B cell (primary cell): ENCODE results near the gene KRTAP10-2.

Experiments
- EZH2 ChIP-seq: IDR thresholded peaks from 2 replicates; pipeline ENCODE4 v1.6.1; 2012; ENCODE audit warnings: borderline replicate concordance, low read depth, mild to moderate bottlenecking, moderate library complexity, low read length; ENCODE audit not compliant: insufficient read depth, poor library complexity, severe bottlenecking
- TF ChIP-seq, protein P1 (sequence below): fragments of 200-600 bp; IDR thresholded peaks from one replicate; pipeline ENCODE4 v1.8.0; 2022; ENCODE audit warnings: antibody characterized with exemption, mild to moderate bottlenecking

GRCh38 chr21:44585892-44586291 lies 34.6 kb upstream of the KRTAP10-2 start:
- TF ChIP-seq, protein P1, sequence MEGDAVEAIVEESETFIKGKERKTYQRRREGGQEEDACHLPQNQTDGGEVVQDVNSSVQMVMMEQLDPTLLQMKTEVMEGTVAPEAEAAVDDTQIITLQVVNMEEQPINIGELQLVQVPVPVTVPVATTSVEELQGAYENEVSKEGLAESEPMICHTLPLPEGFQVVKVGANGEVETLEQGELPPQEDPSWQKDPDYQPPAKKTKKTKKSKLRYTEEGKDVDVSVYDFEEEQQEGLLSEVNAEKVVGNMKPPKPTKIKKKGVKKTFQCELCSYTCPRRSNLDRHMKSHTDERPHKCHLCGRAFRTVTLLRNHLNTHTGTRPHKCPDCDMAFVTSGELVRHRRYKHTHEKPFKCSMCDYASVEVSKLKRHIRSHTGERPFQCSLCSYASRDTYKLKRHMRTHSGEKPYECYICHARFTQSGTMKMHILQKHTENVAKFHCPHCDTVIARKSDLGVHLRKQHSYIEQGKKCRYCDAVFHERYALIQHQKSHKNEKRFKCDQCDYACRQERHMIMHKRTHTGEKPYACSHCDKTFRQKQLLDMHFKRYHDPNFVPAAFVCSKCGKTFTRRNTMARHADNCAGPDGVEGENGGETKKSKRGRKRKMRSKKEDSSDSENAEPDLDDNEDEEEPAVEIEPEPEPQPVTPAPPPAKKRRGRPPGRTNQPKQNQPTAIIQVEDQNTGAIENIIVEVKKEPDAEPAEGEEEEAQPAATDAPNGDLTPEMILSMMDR: no peak
- no peak for TF ChIP-seq EZH2
